GM19395 (cell line): Measurements from ENCODE around the gene AKR1C1.
"Not testable (repeated sequence)": the region's sequence is repeated elsewhere in the genome, so short reads cannot be mapped to it uniquely, and the experiment has no call there.

ENCODE experiments used
- ATAC-seq: cut with Tn5 transposase; IDR thresholded peaks from one replicate; pipeline ENCODE4 v1.9.1; 2021; ENCODE audit warnings: mild to moderate bottlenecking, moderate library complexity; ENCODE audit not compliant: unreplicated experiment

Gene AKR1C1

DNA sequence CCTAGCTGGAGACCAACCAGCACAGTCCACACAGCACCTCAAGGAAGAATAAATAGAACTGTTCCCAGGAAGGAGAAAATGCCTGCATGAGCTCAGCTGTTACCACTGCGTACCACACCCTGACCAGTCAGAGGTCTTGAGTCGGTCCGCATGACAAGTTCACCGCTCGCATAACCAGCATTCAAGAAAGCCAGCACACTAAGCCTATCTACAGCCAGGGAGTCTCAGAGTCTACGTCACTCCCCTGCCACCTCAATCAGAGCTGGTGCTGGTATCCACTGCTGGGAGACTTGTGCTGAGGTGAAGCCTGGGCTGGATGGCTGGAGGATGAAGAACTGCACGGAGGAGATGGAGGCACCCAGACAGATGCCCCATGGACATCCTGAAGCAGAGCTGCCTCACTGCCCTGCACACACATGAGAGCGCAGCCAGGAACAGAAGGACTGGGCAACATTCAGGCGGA, 19.6 kb downstream of the AKR1C1 start:
- no peak for ATAC-seq

DNA sequence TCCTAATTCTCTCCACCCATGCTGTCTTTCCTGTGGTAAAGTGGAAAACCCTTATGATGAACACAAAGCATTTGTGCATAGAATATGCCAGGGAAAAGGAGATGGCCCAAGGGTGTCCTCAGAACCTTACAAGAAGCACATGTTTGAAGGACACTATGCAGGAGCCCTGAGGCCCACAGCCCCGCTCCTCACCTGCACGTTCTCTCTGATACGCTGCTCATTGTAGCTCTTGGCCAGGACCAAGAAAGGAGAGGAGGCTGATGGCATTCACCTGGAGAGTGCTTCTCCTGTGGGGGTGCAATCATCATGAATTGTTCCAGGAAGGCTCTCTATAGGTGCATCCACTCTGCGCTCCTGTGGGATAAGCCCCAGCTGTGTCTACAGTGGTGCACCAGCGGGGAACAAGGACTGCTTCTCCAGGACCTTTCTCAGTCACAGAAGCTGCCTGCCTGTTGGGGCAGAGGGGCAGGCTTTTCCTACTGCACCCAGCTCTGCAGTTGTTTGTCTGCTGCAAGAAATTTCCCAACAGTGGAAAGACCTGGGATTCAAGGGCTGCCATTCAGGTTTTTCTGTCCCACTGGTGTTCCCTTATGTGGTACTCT, 20.5 kb downstream of the AKR1C1 start:
- ATAC-seq, result no peak

DNA sequence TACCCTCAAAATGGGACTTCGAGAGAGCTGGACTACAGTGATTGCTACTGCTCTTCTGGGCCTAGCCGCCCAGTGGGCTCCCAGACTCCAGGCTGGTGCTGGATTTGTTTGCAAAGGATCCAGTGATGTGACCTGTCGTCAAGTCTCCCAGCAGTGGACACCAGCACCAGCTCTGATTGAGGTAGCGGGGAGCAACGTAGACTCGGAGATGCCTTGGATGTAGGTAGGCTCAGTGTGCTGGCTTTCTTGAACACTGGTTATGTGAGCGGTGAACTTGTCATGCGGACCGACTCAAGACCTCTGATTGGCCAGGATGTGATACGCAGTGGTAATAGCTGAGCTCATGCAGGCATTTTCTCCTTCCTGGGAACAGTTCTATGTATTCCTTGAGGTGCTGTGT, 21.0 kb downstream of the AKR1C1 start:
- ATAC-seq, result no peak

DNA sequence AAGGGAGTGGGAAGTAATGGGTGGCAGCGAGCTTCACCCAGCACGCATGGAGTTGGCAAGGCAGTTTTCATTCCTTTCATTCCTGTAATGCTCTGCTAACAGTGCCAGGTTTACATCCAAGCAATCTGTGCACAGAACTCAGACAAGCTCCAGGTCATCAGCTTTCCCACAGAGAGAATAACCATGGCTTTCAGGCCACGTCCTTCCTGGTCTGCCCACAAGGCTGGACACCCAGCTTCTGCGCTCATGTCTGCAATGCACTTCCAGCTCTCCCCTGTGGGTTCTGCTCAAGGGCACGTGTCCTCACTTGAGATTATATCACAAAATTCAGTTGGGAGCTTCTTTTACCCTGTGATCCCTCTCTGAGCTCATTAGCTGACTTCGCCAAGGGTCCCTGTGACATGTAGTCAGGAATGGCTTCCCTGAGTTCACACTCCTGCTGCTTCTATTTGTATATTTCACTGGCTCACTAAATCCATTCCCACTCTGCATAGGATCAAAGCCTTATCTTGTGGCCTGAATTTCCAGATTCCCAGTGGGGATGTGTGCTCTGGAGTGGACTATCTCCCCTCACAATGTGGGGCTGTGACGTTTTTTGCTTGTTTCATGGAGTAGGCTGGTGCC, 21.9 kb downstream of the AKR1C1 start:
- ATAC-seq, result no peak

DNA sequence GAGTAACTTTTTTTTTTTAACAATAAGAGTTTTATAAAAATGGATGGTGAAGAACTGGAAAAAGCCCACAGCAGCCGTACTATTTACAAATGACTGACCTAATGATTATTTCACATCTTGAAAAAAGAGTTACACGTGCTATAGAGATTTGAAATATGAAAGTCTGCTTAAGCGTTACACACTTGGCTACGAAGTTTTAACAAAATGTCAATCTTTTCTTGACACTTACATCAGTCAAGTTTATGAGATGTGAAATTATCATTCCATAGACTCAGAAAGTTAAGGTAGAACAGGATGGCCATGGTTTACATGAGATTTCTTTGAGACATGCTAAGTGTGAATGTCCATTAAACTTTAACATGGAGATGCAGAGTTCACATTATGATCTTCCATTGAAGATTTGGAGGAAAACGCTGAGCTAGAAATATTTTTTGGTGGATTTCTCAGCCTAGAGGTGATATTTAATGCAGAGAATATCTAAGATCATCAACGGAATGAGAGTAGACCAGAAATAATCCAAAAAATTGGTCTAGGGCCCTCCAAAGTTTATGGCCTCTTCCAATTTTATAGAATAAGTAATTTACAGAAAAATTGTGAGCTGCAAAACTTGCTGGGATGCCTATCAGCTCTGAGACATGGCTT, 24.9 kb downstream of the AKR1C1 start:
- ATAC-seq, result not testable (repeated sequence)

DNA sequence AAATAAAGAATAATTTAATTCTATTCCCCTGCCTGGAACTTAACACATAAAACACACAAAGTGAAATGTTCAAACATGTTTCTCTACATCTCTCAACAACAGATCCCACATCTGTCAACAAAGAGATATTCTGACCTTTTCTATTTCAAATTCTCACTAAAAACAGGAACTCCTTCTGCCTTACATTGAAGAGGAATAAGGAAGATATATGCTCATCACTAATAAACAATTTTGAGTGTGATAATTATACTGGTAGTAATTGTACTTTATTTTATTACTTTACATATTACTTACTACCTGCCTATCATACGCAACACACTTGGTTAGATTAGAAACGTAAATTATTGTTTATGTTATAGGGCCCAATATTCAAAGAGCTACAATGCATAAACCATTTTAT, 27.0 kb downstream of the AKR1C1 start:
- ATAC-seq, result no peak

DNA sequence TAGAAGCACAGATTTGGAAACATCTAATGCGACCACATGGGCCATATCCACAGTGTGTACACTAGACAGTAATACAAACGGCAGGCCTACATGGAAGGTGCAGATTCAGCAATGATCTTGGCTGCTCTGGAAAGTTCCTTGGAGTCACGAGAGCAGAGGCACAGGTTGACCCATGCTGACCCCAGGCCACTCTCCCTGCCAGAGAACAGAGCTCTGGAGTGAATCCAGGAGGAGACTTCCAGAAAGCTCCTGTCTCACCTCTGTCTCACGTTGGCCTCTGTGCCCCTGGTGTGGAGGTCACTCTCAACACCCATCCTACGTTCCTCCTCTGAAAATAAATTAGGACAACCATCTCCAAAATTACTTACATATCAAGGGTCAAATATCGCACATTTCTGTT, 28.2 kb downstream of the AKR1C1 start:
- not testable (repeated sequence) for ATAC-seq

DNA sequence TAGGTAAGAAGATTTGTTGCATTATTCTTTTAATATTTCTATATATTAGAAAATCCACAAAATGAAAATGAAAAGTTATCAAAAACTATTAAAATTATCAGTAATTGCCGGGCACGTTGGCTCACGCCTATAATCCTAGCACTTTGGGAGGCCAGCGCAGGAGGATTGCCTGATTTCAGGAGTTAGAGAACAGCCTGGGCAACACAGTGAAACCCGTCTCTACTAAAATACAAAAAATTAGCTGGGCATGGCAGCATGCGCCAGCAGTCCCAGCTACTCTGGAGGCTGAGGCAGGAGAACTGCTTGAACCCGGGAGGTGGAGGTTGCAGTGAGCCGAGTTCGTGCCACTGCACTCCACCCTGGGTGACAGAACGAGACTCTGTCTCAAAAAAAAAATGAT, 29.3 kb downstream of the AKR1C1 start:
- not testable (repeated sequence) for ATAC-seq

DNA sequence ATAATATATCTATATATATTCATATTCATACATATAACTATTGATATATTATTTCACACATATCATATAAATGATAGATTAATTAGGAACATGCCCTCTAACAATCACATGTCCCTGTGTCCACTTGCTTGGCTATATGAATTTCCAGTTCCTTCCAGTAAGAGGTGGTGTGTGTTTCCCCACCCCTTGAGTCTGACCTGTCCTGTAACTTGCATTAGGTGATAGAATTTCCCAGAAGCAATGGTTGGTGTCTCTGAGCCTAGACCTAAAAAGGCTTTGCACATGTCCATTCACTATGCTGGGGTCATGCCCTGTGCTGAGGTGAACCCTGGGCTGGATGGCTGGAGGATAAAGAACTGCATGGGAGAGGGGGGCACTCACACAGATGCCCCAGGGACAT, 31.0 kb downstream of the AKR1C1 start:
- ATAC-seq, result not testable (repeated sequence)

DNA sequence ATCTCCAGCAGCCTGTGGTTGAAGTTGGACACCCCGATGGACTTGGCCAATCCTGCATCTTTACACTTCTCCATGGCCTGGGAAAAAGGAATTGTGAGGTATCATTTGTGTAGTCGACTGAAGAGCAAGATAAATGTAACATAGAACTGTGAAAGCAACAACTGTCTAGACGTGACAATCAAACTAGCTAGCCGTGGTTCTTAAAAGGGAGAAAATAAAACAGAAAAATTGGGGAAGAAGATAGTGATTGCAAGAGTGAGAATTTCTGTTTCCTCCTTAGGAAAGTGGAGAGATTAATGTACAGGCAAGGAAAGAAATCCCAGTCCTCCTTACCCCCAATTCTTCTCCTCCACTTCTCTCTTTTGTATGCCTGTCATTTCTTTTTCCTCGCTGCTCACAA, 35.5 kb downstream of the AKR1C1 start:
- ATAC-seq, result no peak

DNA sequence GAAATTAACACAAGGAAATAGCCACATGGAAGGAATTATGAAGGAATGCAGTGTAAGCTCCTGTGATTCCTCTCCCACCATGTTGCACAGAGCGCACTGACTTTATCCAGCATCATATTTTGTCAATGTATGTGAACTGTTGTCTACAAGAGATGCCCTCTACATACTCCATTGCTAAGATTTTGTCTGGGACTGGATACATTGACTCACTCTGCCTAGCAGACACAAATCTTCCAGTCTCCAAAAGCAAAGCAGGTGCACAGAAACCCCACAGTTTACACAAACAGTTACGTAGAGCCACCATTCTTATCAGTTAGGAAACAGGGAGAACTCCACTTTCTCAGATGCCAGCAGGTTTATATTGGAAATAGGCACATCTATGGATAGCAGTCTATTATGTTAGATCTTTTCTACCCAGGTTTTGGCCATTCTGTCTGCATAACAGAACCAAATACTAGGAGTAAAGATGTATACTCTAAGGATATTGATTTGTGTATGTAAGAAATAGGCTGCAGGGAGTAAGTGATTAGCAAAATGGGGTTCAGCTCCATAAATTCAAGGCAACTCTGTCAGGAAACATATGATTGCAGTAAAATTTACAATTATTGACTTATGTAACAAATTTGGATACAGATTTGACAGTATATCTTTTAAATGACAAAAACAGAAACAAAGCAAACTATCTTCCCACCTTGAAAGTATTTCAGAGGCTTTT, 39.0 kb downstream of the AKR1C1 start:
- ATAC-seq, result no peak

DNA sequence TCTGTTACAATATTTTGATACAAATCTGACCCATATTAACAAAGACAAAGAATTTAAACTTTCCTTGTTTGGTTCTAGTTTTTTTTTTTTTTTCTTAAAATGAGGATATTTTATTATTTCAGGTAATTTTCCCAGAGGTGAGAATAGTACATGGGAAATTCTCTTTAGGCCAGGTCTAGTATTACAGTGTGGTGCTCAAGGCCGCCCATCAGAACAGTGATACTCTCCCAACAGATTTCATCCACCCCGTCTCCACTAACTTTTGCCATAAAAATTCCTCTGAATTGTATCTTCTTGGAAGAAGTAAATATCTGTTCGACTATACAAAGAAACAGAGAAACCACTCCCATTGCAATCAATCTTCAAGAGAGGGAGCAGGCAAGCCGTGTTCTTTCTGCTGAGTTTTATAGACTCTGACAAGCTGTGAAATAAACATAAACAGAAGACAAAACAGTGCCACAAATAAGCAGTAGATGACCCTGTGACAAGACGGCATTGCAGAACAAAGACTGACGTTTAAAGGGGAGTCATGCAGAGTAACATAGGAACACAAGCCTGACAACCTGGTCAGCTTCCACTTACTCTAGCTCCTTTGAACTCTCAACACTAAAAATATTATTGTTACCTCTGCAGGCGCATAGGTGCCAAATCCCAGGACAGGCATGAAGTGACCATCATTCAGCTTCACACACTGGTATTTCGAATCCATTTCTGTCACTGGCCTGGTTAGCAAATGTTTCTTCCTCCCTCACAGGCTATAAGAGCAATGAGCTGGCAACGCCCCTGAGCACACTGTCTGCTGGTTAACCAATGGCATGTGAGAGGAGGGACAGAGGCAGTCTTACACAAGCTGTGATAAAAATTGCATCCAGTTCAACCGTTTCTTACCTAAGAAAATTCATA, 40.2 kb downstream of the AKR1C1 start, which contains the start of gene AKR1C2:
Gene AKR1C2 (minus strand): TSS at position 731 of the 903 bp plus-strand sequence. CDS start 22 bp downstream, at position 709.
- not testable (repeated sequence) for ATAC-seq

DNA sequence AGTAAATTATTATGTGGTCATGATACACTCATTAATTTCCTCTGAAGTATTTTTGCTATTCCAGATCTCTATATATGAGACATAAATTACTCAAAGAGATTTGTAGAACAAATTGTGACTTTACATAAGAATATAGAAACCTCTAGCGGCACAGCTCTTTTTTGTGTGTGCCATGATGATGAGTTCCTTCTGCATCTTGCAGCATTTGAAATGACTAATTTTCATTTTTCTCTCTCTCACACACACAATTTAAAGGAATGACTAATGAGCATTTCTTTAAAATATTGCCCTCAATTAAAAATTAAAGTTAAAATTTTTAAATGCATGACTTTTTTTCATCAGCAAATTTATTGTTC, 40.8 kb downstream of the AKR1C1 start:
- not testable (repeated sequence) for ATAC-seq

DNA sequence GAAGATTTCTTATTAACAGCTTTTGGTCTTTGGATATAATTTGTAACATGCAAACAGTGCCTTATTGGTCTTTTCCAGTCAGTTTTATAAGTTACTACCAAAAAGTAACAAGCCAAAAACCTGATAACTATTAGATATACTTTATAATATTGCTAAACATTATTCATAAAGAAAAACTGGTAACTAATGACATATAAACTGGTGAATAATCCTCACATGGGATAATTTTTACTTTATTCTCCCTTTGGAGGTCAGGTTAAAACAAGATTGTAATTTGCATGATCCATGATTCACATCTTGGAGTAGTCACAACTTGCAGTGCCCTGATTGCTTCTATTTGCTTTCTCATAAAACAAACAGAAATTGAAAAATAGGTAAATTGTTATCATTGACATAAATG, 41.3 kb downstream of the AKR1C1 start:
- not testable (repeated sequence) for ATAC-seq

DNA sequence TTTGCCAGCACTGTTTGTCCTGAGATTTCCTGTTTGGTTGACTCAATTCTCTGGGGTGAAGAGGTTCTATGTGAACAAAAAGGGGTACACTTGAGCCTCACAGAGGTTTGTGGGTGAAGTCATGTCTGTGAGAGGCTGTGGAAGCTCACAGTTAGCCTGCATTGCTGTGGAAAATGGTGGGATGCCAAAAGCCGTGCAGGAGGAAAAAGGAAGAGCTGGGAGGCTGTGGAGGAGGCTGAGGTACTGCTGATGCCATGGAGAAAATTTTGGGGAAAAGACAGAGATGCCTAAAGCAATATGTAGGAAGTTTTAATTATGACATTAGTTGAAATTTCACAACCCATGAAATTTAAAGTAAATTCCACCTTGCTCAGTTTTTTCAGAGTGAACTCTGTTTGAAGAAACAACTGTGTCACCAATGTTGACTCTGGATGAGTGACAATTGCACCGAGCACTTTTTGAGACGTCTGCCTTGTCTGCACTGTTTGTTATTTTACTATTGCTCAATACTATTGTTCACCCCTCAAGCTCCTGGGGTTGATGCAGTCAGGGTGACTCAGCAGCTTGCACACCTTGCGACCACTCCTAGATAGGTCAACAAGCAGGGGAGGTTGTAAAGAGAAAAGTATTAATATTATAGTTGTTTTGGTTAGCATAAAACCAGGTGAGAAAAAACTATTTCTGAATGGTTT, 45.8 kb downstream of the AKR1C1 start:
- not testable (repeated sequence) for ATAC-seq

DNA sequence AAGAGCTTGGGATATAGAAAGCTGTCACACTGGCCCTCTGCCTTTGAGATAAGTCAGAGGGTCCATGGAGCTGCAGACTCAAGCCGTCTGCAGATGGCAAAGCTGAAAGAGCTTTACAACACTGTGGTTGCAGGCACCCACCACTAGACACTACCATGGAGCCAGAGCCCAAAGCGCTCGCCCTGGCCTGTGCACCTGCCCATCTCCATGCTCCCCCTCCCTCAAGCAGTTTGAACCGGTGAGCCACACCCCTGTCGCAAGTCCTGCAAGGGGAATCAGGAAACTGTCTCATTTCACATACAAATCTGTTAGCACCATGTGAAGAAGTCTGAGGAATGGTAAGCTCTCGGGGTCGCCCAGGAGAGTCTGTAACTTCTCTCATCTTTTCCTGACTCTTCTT, 46.8 kb downstream of the AKR1C1 start:
- not testable (repeated sequence) for ATAC-seq

DNA sequence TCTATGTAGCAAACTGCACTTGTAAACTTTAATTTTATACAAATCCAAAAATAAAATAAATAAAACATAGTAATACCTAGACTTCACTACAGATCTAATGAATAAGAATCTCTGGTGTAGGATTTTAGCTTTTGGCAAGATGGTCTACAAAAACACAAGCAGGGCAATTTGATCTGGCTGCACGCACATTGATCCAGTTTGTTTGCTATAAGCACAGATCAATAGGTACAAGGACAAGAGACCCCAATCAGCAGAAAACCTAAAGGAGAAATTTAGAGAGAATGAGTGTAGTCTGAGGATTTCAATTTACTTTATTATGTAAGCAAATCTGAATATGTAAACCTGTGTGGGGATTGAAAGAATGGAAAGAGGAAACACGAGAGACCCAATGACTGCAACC, 48.2 kb downstream of the AKR1C1 start:
- ATAC-seq, result not testable (repeated sequence)

DNA sequence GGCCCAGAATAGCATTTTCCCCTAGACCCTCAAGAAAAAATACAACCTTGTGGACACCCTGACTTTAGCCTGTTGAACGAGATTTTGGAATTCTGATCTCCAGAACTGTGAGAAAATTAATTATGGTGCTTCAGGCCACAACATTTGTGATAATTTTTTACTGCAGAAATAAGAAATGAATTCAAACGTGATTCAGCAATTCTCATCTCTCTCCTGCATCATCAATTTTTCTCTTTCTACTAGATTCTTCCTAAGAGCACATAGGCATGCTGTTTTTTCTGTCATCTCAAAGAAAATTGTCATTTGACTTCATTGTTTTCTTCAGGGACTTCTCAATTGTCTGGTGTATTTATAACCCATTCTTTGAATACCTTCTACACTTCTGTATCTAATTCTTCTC, 49.4 kb downstream of the AKR1C1 start:
- ATAC-seq, result no peak

DNA sequence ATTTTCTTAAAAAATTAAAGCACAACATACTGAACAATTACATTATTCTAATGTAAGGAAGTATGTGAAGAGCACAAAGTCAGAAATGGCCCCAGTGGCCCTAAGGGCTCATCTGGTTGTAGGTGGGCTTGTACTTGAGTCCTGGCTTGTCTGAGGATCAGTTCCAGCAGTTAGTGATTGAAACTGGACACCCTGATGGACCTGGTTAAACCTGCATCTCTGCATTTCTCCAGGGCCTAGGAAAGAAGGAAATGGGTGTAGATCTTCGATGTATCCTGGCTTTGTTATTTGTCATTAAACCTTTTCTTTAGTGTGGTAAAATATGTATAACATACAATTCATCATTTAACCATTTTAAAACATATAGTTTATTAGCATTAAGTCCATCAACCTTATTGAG, 50.2 kb downstream of the AKR1C1 start:
- no peak for ATAC-seq
